ENCODE results near the gene ARGFX. TPM values are rescaled to one million over a fixed set of nuclear protein-coding genes. Genes with fewer than 3 reads are reported as not detected.
"Not testable (repeated sequence)": the region's sequence is repeated elsewhere in the genome, so short reads cannot be mapped to it uniquely, and the experiment has no call there.

The ARGFX gene
- polyA plus RNA-seq, 1 donor, result not detected

DNA sequence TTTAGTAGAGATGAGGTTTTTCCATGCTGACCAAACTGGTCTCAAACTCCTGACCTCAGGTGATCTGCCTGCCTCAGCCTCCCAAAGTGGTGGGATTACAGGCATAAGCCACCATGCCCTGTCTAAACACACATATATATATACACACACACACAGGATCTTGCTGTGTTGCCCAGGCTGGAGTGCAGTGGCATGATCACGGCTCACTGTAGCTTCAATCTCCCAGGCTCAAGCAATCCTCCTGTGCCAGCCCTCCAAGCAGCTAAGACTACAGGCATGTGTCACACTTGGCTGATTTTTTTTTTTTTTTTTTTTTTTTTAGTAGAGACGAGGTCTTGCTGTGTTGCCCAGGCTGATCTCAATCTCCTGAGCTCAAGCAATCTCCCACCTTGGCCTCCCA lies 32.2 kb downstream of the ARGFX start:
- not testable (repeated sequence) for DNase-seq

DNA sequence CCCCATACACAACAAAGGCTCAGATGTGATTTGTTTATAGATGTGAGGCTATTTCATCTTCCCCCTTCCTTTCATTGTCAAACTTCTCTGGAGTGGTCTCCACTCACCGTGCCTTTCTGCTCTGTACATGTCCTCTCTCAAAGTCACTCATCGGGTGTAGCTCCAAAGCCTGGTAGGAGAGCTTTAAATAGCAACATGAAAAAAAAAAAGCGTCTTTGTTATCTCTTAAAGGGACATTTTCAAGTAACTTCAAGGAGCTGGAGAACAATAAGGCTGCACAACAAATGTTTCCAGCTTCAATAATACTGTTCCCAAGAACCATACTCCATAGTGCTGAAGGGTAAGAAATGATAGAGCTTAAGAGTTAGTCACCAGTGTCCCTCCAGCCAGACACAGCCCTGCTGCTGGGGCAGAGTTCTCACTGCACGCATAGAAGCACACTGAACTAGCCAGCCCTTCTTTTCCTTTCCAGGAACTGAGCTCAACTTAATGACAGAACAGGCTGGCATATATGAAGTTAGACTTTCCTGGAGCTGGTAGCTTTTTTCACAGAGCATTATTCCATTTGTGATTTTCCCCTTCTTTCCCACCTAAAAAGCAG lies 33.6 kb downstream of the ARGFX start:
- no peak for DNase-seq

DNA sequence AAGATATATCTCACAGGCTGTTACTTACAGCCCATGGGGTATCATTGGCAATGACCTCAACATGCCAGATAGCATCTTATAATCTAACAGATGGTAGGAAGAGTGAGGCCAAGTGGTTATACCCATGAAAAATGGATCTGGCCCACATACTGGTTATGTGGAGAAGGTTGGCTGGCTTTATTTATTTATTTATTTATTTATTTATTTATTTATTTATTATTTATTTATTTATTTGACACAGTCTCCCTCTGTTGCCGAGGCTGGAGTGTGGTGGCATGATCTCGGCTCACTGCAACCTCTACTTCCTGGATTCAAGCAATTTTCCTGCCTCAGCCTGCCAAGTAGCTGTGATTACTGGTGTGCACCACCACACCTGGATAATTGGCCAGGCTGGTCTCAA lies 37.0 kb downstream of the ARGFX start:
- no peak for DNase-seq

DNA sequence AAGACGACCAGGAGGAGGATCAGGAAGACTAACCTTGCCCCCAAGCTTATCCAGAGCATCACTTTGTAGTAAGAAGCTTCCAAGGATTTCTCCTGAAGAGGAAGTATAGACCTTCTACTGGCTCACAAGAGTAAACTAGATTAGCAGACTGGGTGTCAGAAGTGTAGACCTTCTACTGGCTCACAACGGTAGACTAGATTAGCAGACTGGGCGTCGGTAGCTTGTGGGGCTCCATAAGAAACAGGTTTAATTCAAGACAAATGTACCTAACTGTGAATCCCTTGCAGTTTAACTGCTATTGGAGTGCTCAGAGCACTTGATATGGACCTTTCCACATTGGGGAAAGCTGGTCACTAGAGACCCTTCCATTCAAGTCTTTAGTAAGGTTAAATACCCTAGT lies 38.4 kb downstream of the ARGFX start:
- no peak for DNase-seq

Other genes starting within 250 kb of the ARGFX start
- gene POLQ, start 22.0 kb upstream of the ARGFX start, polyA plus RNA-seq (ENCODE audit: insufficient read length), result 2.6 TPM
- gene FBXO40, start 25.4 kb downstream of the ARGFX start, polyA plus RNA-seq (ENCODE audit: insufficient read length), result 2.6 TPM
- 9.9 TPM for gene HCLS1, start 93.0 kb downstream of the ARGFX start, polyA plus RNA-seq (ENCODE audit: insufficient read length)
- 43.1 TPM for gene GOLGB1, start 181.8 kb downstream of the ARGFX start, polyA plus RNA-seq (ENCODE audit: insufficient read length)

Data from hindlimb muscle (tissue), 1 donor.